GM23248 (cell line): ENCODE data around the gene TTC28.
"Not testable (repeated sequence)": the region's sequence is repeated elsewhere in the genome, so short reads cannot be mapped to it uniquely, and the experiment has no call there.

ENCODE experiments used
- EZH2 ChIP-seq: fragments of 200-600 bp; sonication (generic); IDR thresholded peaks from 2 replicates; pipeline ENCODE4 v1.6.1; 2018; ENCODE audit warnings: antibody characterized with exemption, mild to moderate bottlenecking; ENCODE audit not compliant: insufficient read depth, poor library complexity, severe bottlenecking
- EZH2phosphoT487 ChIP-seq: fragments of 200-600 bp; sonication (generic); IDR thresholded peaks from 2 replicates; pipeline ENCODE4 v1.6.1; 2018; ENCODE audit warnings: antibody characterized with exemption, moderate library complexity, mild to moderate bottlenecking, low read depth; ENCODE audit not compliant: insufficient read depth

DNA sequence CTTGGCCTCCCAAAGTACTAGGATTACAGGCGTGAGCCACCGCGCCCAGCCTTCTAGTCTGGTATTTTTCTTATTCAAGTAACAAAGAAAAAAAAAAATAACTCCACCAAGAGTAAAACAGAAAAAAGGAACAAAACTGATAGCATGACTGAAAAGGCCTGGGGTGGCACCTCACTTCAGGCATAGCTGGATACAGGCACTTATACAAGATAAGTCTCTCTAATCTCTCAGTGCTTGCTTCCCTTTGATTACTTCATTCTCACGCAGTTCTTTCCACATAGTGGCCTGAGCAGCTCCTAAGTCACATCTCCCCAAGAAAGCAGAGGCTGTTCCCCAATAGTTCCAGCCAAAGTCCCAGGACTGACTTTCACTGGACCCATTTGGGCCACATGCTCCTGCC is 3.3 kb upstream of the TTC28 start:
- TF ChIP-seq EZH2, EZH2phosphoT487: not testable (repeated sequence)
